ENCODE data around the gene IL36A.

IL36A gene

GRCh38 chr2:113007250-113007649 lies 2.0 kb downstream of the IL36A start:
- no peak for DNase-seq (ENCODE audit: low read depth in 2 of 2)

GRCh38 chr2:113009622-113010021 lies 4.4 kb downstream of the IL36A start:
- DNase-seq (ENCODE audit: low read depth in 2 of 2): no peak

GRCh38 chr2:113010088-113010487 lies 4.8 kb downstream of the IL36A start:
- no peak for DNase-seq (ENCODE audit: low read depth in 2 of 2)

GRCh38 chr2:113011108-113011507 lies 5.8 kb downstream of the IL36A start:
- DNase-seq (ENCODE audit: low read depth in 2 of 2): no peak

- no peak for DNase-seq (ENCODE audit: low read depth in 2 of 2)
These were observed 7.4 kb downstream of the IL36A start for GRCh38 chr2:113012436-113013335.

GRCh38 chr2:113013336-113013661 lies 8.0 kb downstream of the IL36A start:
- no peak for DNase-seq (ENCODE audit: low read depth in 2 of 2)

GRCh38 chr2:113014067-113014466 lies 8.8 kb downstream of the IL36A start:
- DNase-seq (ENCODE audit: low read depth in 2 of 2): no peak

- DNase-seq (ENCODE audit: low read depth in 2 of 2): no peak
These were observed 9.8 kb downstream of the IL36A start for GRCh38 chr2:113015042-113015441.

- no peak for DNase-seq (ENCODE audit: low read depth in 2 of 2)
These were observed 10.4 kb downstream of the IL36A start for GRCh38 chr2:113015655-113016054.

- no peak for DNase-seq (ENCODE audit: low read depth in 2 of 2)
These were observed 13.2 kb downstream of the IL36A start for GRCh38 chr2:113018509-113018908.

GRCh38 chr2:113021312-113021711 lies 16.1 kb downstream of the IL36A start:
- DNase-seq (ENCODE audit: low read depth in 2 of 2): no peak

GRCh38 chr2:113024764-113025163 lies 19.5 kb downstream of the IL36A start:
- no peak for DNase-seq (ENCODE audit: low read depth in 2 of 2)

GRCh38 chr2:113025737-113026136 lies 20.5 kb downstream of the IL36A start:
- DNase-seq (ENCODE audit: low read depth in 2 of 2): no peak

- no peak for DNase-seq (ENCODE audit: low read depth in 2 of 2)
These were observed 22.4 kb downstream of the IL36A start for GRCh38 chr2:113027691-113028090.

- no peak for DNase-seq (ENCODE audit: low read depth in 2 of 2)
These were observed 22.9 kb downstream of the IL36A start for GRCh38 chr2:113028112-113028511.

GRCh38 chr2:113032737-113033136 lies 27.5 kb downstream of the IL36A start:
- no peak for DNase-seq (ENCODE audit: low read depth in 2 of 2)

- DNase-seq (ENCODE audit: low read depth in 2 of 2): no peak
These were observed 28.8 kb downstream of the IL36A start for GRCh38 chr2:113034016-113034415.

GRCh38 chr2:113036763-113037162 lies 31.5 kb downstream of the IL36A start:
- no peak for DNase-seq (ENCODE audit: low read depth in 2 of 2)

GRCh38 chr2:113038291-113038690 lies 33.0 kb downstream of the IL36A start:
- DNase-seq (ENCODE audit: low read depth in 2 of 2): no peak

- no peak for DNase-seq (ENCODE audit: low read depth in 2 of 2)
These were observed 33.9 kb downstream of the IL36A start for GRCh38 chr2:113039158-113039557.

- no peak for DNase-seq (ENCODE audit: low read depth in 2 of 2)
These were observed 34.5 kb downstream of the IL36A start for GRCh38 chr2:113039719-113040118.

GRCh38 chr2:113041871-113042270 lies 36.6 kb downstream of the IL36A start:
- DNase-seq (ENCODE audit: low read depth in 2 of 2): no peak

GRCh38 chr2:113046465-113046864 lies 41.2 kb downstream of the IL36A start:
- no peak for DNase-seq (ENCODE audit: low read depth in 2 of 2)

Data from activated CD8-positive, alpha-beta memory T cell treated with anti-CD3 and anti-CD28 coated beads for 4 hours (primary cell).